CD8-positive, alpha-beta memory T cell (primary cell): Measurements from ENCODE around the gene TFDP1. TPM values are rescaled to one million over a fixed set of nuclear protein-coding genes. Genes with fewer than 3 reads are reported as not detected.

Source experiments
- CTCF ChIA-PET: fragments of 350-600 bp; sonication (Branson Sonifier 250); formaldehyde crosslinking; loops from one replicate; lab custom pipeline; 2021; ENCODE audit warnings: antibody characterized with exemption; lab: Charles Lee
- POLR2A ChIA-PET: fragments of 350-600 bp; sonication (Branson Sonifier 250); formaldehyde crosslinking; loops from one replicate; lab custom pipeline; 2021; ENCODE audit warnings: antibody characterized with exemption; lab: Charles Lee
- DNase-seq, 5 donors: peaks; one replicate each; pipeline versions ENCODE4 v3.0.0 to v3.0.0-alpha.2; 2020 to 2022; ENCODE audit warnings: mixed read lengths in 1 of 5
- H3K27ac ChIP-seq: one replicate; pipeline ENCODE4 v1.7.0; 2013; ENCODE audit warnings: low read depth, mild to moderate bottlenecking, low read length, moderate library complexity
- H3K27me3 ChIP-seq: 2 replicates; pipeline ENCODE4 v1.7.0; 2013; ENCODE audit warnings: low read length, mild to moderate bottlenecking; ENCODE audit not compliant: insufficient read depth, poor library complexity, severe bottlenecking
- H3K36me3 ChIP-seq: 2 replicates; pipeline ENCODE4 v1.7.0; 2013; ENCODE audit warnings: mild to moderate bottlenecking, low read length, moderate library complexity; ENCODE audit not compliant: insufficient read depth
- H3K4me1 ChIP-seq: 2 replicates; pipeline ENCODE4 v1.7.0; 2013; ENCODE audit warnings: mild to moderate bottlenecking, low read length, moderate library complexity; ENCODE audit not compliant: insufficient read depth
- H3K4me3 ChIP-seq: 2 replicates; pipeline ENCODE4 v1.7.0; 2013; ENCODE audit warnings: mild to moderate bottlenecking, low read length
- H3K9me3 ChIP-seq: 2 replicates; pipeline ENCODE4 v1.7.0; 2013; ENCODE audit warnings: mild to moderate bottlenecking, low read length
- H3K27ac Mint-ChIP-seq, 8 donors: one replicate each; pipeline ENCODE4 v1.8.0; 2020 to 2021; ENCODE audit warnings: mixed read lengths in 8 of 8, mild to moderate bottlenecking in 6 of 8, inconsistent platforms in 3 of 8, moderate library complexity in 3 of 8
- H3K27me3 Mint-ChIP-seq, 2 donors: one replicate each; pipeline ENCODE4 v1.8.0; 2020 to 2021; ENCODE audit warnings: mixed read lengths in 2 of 2, mild to moderate bottlenecking in 1 of 2, moderate library complexity in 1 of 2
- H3K36me3 Mint-ChIP-seq, 3 donors: one replicate each; pipeline ENCODE4 v1.8.0; 2020 to 2021; ENCODE audit warnings: mixed read lengths in 3 of 3, inconsistent platforms in 1 of 3, mild to moderate bottlenecking in 1 of 3
- H3K4me1 Mint-ChIP-seq, 3 donors: one replicate each; pipeline ENCODE4 v1.8.0; 2020 to 2021; ENCODE audit warnings: mixed read lengths in 3 of 3, inconsistent platforms in 1 of 3, mild to moderate bottlenecking in 1 of 3
- H3K4me3 Mint-ChIP-seq, 7 donors: one replicate each; pipeline ENCODE4 v1.8.0; 2020 to 2021; ENCODE audit warnings: mixed read lengths in 7 of 7, mild to moderate bottlenecking in 6 of 7, moderate library complexity in 4 of 7, inconsistent platforms in 2 of 7
- H3K9me3 Mint-ChIP-seq, 5 donors: one replicate each; pipeline ENCODE4 v1.8.0; 2020 to 2022; ENCODE audit warnings: mixed read lengths in 5 of 5, mild to moderate bottlenecking in 3 of 5, moderate library complexity in 2 of 5, inconsistent platforms in 1 of 5
- polyA plus RNA-seq: library from polyadenylated mRNA; unstranded; fragments of 300-500 nt; fragmentation: Illumina TruSeq; gene quantifications from one replicate; pipeline ENCODE4 v1.2.3, GENCODE V29; 2021
- total RNA-seq, 2 experiments: library from RNA; stranded (reverse); gene quantifications; one replicate each; pipeline ENCODE4 v1.2.3, GENCODE V29; 2021

The TFDP1 gene
- total and polyA plus RNA-seq, 3 experiments from 2014 or later: 59.6 to 184 (median 176) TPM

DNA sequence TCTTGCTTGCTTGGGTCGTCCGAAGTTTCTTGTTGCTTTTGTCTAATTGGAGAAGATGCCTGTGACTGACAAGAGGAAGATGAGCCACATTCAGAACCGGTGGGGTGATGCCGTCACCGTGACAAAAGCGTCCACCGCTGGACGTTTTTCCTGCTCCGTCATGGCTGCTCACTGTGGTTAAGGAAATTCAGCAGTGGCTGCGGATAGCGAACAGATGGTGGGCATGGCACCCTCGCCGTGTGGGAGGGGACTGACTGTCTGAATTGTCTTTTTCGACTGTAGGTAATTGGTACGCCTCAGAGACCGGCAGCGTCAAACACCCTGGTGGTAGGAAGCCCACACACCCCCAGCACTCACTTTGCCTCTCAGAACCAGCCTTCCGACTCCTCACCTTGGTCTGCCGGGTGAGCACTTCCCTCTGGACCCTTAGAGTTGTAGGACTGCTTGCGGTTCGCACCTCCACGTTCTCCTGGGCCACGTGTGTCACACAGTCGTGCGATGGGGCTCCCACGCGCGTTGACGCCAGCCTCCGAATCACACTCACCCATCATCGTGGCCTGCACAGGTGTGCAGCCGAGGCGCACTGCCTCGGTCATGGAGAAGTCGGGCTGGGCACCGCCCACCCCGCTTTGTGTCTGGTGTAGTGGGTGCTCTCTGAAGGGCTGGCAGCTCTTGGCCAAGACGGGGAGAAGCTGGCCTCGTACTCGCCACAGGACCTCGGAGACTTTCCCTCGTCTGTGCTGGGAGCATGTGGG lies 47.0 kb downstream of the TFDP1 start:
- Mint-ChIP-seq H3K9me3 (no peaks in the 10 kb centered on the region), H3K4me1 (peaks cover 0 to 19% (median 7%) of the 10 kb centered on the region in 3 donors), H3K4me3 (no peak overlapping the region), H3K27me3 (no peaks in the 10 kb centered on the region), H3K36me3 (peaks cover 8 to 77% (median 30%) of the 10 kb centered on the region in 3 donors), H3K27ac (no peak overlapping the region)
- POLR2A ChIA-PET: no interaction called here
- no peak overlapping the region for H3K4me3 ChIP-seq
- CTCF ChIA-PET: no interaction called here
- peak in 1 of 5 donors; percentile 29 for DNase-seq
- peaks cover 25% of the 10 kb centered on the region for H3K4me1 ChIP-seq
- H3K9me3 ChIP-seq: no peaks in the 10 kb centered on the region
- H3K27me3 ChIP-seq: no peaks in the 10 kb centered on the region
- no peaks in the 10 kb centered on the region for H3K36me3 ChIP-seq
- H3K27ac ChIP-seq: no peak overlapping the region

DNA sequence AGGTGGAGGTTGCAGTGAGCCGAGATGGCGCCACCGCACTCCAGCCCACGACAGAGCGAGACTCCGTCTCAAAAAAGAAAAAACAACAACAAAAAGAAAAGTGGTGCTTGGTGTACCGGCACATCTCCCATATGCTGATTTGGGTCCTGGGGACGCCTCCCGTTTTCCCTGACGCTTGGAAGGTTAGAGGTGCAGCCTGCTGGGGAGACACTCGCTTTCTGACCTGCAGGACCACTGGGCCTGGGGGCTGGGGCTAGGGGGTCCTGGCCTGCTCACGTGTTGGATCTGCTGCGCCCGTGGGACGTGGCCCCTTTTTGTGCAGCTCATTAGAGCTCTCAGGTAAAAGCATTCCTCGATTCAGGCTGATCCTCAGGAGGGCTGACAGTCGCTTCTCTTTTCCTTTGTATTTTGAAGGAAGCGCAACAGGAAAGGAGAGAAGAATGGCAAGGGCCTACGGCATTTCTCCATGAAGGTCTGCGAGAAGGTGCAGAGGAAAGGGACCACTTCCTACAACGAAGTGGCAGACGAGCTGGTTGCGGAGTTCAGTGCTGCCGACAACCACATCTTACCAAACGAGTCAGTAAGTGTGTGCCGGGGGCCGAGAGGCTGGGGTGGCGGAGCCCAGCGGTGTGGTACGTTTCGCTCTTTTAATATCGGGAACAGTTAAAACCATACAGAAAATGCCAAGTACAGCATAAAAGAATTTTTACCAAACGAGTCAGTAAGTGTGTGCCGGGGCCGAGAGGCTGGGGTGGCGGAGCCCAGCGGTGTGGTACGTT lies 48.3 kb downstream of the TFDP1 start:
- no peak overlapping the region for H3K27ac Mint-ChIP-seq
- no peaks in the 10 kb centered on the region for H3K9me3 ChIP-seq
- POLR2A ChIA-PET: no interaction called here
- H3K4me1 Mint-ChIP-seq: peaks cover 0 to 15% (median 7%) of the 10 kb centered on the region in 3 donors
- peaks cover 11 to 83% (median 37%) of the 10 kb centered on the region in 3 donors for H3K36me3 Mint-ChIP-seq
- no peak overlapping the region for H3K4me3 Mint-ChIP-seq
- H3K27me3 Mint-ChIP-seq: no peaks in the 10 kb centered on the region
- H3K27ac ChIP-seq: no peak overlapping the region
- no peak overlapping the region for H3K4me3 ChIP-seq
- H3K9me3 Mint-ChIP-seq: no peaks in the 10 kb centered on the region
- H3K36me3 ChIP-seq: no peaks in the 10 kb centered on the region
- peak in 1 of 5 donors; percentile 33 for DNase-seq
- peaks cover 25% of the 10 kb centered on the region for H3K4me1 ChIP-seq
- no peaks in the 10 kb centered on the region for H3K27me3 ChIP-seq
- CTCF ChIA-PET: no interaction called here

DNA sequence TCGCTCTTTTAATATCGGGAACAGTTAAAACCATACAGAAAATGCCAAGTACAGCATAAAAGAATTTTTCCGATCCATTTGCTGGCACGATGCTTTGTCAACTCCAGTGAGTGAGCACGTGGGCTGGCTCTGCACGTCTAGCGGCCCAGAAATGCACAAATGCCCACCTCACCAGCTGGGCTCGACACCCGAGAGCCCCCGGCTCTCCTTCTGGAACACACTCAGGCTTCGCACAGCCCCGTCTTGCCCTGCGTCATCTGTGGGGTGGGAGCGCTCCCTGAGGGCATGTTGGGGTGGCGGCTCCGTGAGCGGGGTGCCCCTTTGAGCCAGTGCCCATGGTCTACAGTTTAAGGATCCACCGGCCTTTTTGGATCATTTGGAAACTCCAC lies 48.9 kb downstream of the TFDP1 start:
- Mint-ChIP-seq H3K9me3 (no peaks in the 10 kb centered on the region), H3K36me3 (peaks cover 11 to 85% (median 38%) of the 10 kb centered on the region in 3 donors), H3K27ac (no peak overlapping the region), H3K27me3 (no peaks in the 10 kb centered on the region), H3K4me1 (peaks cover 0 to 15% (median 7%) of the 10 kb centered on the region in 3 donors), H3K4me3 (no peak overlapping the region)
- ChIA-PET POLR2A (no interaction called here), CTCF (no interaction called here)
- DNase-seq: peak in 1 of 5 donors; percentile 9
- Histone ChIP-seq H3K4me1 (peaks cover 25% of the 10 kb centered on the region), H3K36me3 (peaks cover 6% of the 10 kb centered on the region), H3K27ac (no peak overlapping the region), H3K9me3 (no peaks in the 10 kb centered on the region), H3K4me3 (no peak overlapping the region), H3K27me3 (no peaks in the 10 kb centered on the region)

DNA sequence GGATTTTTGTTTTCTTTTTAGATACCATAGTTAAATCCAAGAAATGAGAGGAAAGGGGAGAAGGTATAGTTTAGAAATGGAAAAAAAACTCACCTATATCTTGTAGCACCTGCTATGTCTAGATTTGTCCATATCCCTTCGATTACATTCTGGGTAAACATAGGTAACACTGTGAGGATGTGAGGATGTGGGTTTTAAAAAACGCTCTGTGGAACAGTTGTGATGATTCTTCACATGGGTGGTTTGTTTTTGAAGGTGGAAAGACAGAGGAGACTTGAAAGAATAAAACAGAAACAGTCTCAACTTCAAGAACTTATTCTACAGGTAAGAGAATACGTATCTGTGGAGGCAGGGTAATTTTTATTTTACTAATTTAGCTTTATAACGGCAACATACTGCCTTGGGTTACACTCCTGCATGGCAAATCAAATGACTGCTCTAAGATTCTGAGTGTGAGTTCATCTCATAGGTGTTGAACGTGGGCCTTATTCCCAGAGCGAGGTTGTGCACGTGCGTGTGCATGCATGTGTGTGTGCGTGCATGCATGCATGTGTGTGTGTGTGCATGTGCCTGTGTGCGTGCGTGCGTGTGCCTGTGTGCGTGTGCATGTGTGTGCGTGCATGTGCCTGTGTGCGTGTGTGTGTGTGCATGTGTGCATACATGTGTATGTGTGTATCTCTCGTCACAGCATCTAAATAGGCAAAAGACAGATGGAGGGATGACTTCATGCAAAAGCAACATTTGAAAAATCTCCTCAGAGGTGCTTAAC lies 49.9 kb downstream of the TFDP1 start:
- POLR2A ChIA-PET: no interaction called here
- Histone ChIP-seq H3K4me1 (peaks cover 25% of the 10 kb centered on the region), H3K27ac (no peak overlapping the region), H3K27me3 (no peaks in the 10 kb centered on the region), H3K36me3 (peaks cover 6% of the 10 kb centered on the region), H3K4me3 (no peak overlapping the region), H3K9me3 (no peaks in the 10 kb centered on the region)
- CTCF ChIA-PET: no interaction called here
- Mint-ChIP-seq H3K36me3 (peaks cover 16 to 83% (median 41%) of the 10 kb centered on the region in 3 donors), H3K9me3 (peaks cover 0 to 2% (median 0%) of the 10 kb centered on the region in 5 donors), H3K27me3 (no peaks in the 10 kb centered on the region), H3K4me1 (peaks cover 0 to 12% (median 4%) of the 10 kb centered on the region in 3 donors), H3K27ac (peak overlapping the region in 3 of 8 donors; percentile 23 to 45 (median 38)), H3K4me3 (no peak overlapping the region)
- peak in 1 of 5 donors; percentile 73 for DNase-seq

DNA sequence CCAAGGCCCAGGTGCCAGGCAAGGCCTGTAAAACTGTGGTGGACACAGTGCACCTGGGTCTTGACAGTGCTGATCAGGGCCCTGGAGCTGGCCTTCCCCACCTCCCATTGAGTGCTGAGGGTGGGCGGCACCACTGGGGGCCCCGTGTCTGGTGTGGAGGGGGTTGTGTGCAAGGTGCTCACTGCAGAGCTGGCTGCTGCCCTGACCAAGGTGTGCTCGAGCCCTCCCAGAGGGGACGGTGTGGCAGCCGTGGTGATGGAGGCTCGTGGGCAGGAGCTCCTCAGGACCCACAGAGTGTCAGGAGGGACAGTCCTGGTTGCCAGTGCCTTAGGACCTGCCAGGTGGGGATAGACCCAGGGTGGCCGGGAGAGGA lies 50.5 kb downstream of the TFDP1 start:
- peaks cover 0 to 10% (median 4%) of the 10 kb centered on the region in 3 donors for H3K4me1 Mint-ChIP-seq
- ChIA-PET POLR2A (no interaction called here), CTCF (no interaction called here)
- Histone ChIP-seq H3K27me3 (no peaks in the 10 kb centered on the region), H3K36me3 (peaks cover 6% of the 10 kb centered on the region), H3K4me3 (no peak overlapping the region), H3K27ac (no peak overlapping the region), H3K4me1 (peaks cover 25% of the 10 kb centered on the region), H3K9me3 (no peaks in the 10 kb centered on the region)
- peak in 1 of 5 donors; percentile 24 for DNase-seq
- no peak overlapping the region for H3K4me3 Mint-ChIP-seq
- H3K27me3 Mint-ChIP-seq: no peaks in the 10 kb centered on the region
- peaks cover 22 to 85% (median 41%) of the 10 kb centered on the region in 3 donors for H3K36me3 Mint-ChIP-seq
- H3K9me3 Mint-ChIP-seq: peaks cover 0 to 2% (median 0%) of the 10 kb centered on the region in 5 donors
- H3K27ac Mint-ChIP-seq: peak overlapping the region in 1 of 8 donors; percentile 38

DNA sequence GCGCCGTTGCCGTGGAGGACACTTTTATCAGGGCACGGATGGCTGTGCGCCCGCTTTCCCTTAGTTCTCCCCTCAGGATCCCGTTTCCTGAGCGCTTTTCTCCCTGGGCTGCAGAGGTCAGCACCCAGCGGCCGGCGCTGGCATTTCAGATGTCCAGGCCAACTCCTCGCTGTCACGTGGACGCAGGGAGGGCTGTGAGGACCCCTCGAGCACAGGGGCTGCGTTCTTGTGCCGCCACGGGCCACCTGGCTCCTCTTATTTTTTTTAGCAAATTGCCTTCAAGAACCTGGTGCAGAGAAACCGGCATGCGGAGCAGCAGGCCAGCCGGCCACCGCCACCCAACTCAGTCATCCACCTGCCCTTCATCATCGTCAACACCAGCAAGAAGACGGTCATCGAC lies 51.2 kb downstream of the TFDP1 start:
- no peak overlapping the region for H3K27ac Mint-ChIP-seq
- peaks cover 0 to 10% (median 4%) of the 10 kb centered on the region in 3 donors for H3K4me1 Mint-ChIP-seq
- Histone ChIP-seq H3K9me3 (no peaks in the 10 kb centered on the region), H3K27ac (no peak overlapping the region), H3K27me3 (no peaks in the 10 kb centered on the region), H3K36me3 (peaks cover 6% of the 10 kb centered on the region), H3K4me1 (peaks cover 25% of the 10 kb centered on the region), H3K4me3 (no peak overlapping the region)
- peaks cover 0 to 3% (median 0%) of the 10 kb centered on the region in 5 donors for H3K9me3 Mint-ChIP-seq
- ChIA-PET CTCF (no interaction called here), POLR2A (no interaction called here)
- no peak overlapping the region for H3K4me3 Mint-ChIP-seq
- DNase-seq: no peak
- H3K36me3 Mint-ChIP-seq: peaks cover 28 to 86% (median 47%) of the 10 kb centered on the region in 3 donors
- H3K27me3 Mint-ChIP-seq: no peaks in the 10 kb centered on the region

DNA sequence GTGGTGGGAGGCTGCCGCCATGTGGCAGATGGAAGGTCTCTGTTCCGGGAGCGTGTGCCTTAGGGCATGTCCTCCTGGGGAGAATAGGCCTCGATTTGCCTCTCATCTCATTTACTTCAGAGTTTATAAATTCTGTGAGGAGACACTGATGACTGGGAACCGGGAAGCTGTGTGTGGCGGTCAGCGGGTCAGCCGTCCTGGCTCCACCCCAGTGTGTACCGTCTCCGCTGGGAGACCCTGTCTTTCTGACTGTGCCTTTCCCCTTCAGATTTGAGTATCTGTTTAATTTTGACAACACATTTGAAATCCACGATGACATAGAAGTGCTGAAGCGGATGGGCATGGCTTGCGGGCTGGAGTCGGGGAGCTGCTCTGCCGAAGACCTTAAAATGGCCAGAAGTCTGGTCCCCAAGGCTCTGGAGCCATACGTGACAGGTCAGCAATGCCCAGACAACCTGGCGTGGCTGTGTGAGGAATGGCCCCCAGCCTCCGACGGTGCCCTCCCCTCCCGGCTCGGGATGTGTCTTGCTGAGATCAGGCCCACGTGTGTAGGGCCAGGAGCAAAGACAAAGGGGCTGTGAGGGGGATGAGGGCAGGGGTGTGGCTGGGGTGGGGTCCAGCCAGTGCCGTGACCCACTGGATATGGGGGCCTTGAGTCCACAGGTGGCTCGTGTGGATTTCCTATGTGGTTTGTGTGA lies 51.9 kb downstream of the TFDP1 start:
- no peaks in the 10 kb centered on the region for H3K27me3 Mint-ChIP-seq
- POLR2A ChIA-PET: no interaction called here
- Histone ChIP-seq H3K9me3 (no peaks in the 10 kb centered on the region), H3K27ac (no peak overlapping the region), H3K4me1 (peaks cover 25% of the 10 kb centered on the region), H3K27me3 (no peaks in the 10 kb centered on the region), H3K4me3 (no peak overlapping the region), H3K36me3 (peaks cover 6% of the 10 kb centered on the region)
- peaks cover 0 to 3% (median 0%) of the 10 kb centered on the region in 5 donors for H3K9me3 Mint-ChIP-seq
- no peak overlapping the region for H3K4me3 Mint-ChIP-seq
- H3K27ac Mint-ChIP-seq: no peak overlapping the region
- CTCF ChIA-PET: no interaction called here
- H3K4me1 Mint-ChIP-seq: peaks cover 0 to 10% (median 4%) of the 10 kb centered on the region in 3 donors
- peaks cover 31 to 86% (median 46%) of the 10 kb centered on the region in 3 donors for H3K36me3 Mint-ChIP-seq
- DNase-seq: peak in 1 of 5 donors; percentile 28
